HuH-7.5 (cell line): ENCODE measurements around the gene PLXNA3.
A peak's percentile ranks its signal among the peaks of the same experiment; 100 is the strongest.
"Not testable (repeated sequence)": the region's sequence is repeated elsewhere in the genome, so short reads cannot be mapped to it uniquely, and the experiment has no call there.

Experiments
- DNase-seq: peaks from one replicate; pipeline ENCODE4 v3.0.0; 2011; ENCODE audit warnings: low spot score

The PLXNA3 gene

GRCh38 chrX:154501423-154501822 lies 43.3 kb downstream of the PLXNA3 start:
- not testable (repeated sequence) for DNase-seq

- no peak for DNase-seq
These were observed 44.0 kb downstream of the PLXNA3 start for GRCh38 chrX:154502098-154502497.

GRCh38 chrX:154502989-154503388 lies 44.9 kb downstream of the PLXNA3 start:
- DNase-seq: no peak

GRCh38 chrX:154505734-154506133 lies 47.7 kb downstream of the PLXNA3 start:
- DNase-seq: no peak

- DNase-seq: no peak
These were observed 48.6 kb downstream of the PLXNA3 start for GRCh38 chrX:154506483-154507332.

- no peak for DNase-seq
These were observed 49.7 kb downstream of the PLXNA3 start for GRCh38 chrX:154507673-154508383.

GRCh38 chrX:154508384-154508745 lies 50.3 kb downstream of the PLXNA3 start:
- no peak for DNase-seq

- no peak for DNase-seq
These were observed 51.4 kb downstream of the PLXNA3 start for GRCh38 chrX:154509455-154509854.

- no peak for DNase-seq
These were observed 53.7 kb downstream of the PLXNA3 start for GRCh38 chrX:154511761-154512160.

- no peak for DNase-seq
These were observed 54.9 kb downstream of the PLXNA3 start for GRCh38 chrX:154512879-154513553.

GRCh38 chrX:154513716-154514115 lies 55.6 kb downstream of the PLXNA3 start:
- DNase-seq: no peak

GRCh38 chrX:154515090-154515965 lies 57.2 kb downstream of the PLXNA3 start:
- DNase-seq: no peak

- DNase-seq: peak; percentile 48
These were observed 58.0 kb downstream of the PLXNA3 start, which contains the start of gene FAM3A for GRCh38 chrX:154515966-154516655. TSS of gene FAM3A (minus strand) at chrX:154516232. CDS start at chrX:154515772, 460 bp downstream.

- DNase-seq: no peak
These were observed 58.6 kb downstream of the PLXNA3 start for GRCh38 chrX:154516656-154517100.

GRCh38 chrX:154517101-154517781 lies 59.2 kb downstream of the PLXNA3 start:
- DNase-seq: no peak

- DNase-seq: no peak
These were observed 61.3 kb downstream of the PLXNA3 start for GRCh38 chrX:154519389-154519788.

- DNase-seq: no peak
These were observed 67.8 kb downstream of the PLXNA3 start for GRCh38 chrX:154525606-154526490.

GRCh38 chrX:154526901-154527675 lies 69.0 kb downstream of the PLXNA3 start:
- peak; percentile 43 for DNase-seq
